Activated CD4-positive, alpha-beta T cell treated with anti-CD3 and anti-CD28 coated beads for 4 hours (primary cell): ENCODE measurements around the gene SLC25A17.
A peak's percentile ranks its signal among the peaks of the same experiment; 100 is the strongest.
"Not testable (repeated sequence)": the region's sequence is repeated elsewhere in the genome, so short reads cannot be mapped to it uniquely, and the experiment has no call there.

Experiments used
- DNase-seq, 2 donors: peaks; one replicate each; pipeline ENCODE4 v3.0.0-alpha.2; 2020

SLC25A17 gene

GRCh38 chr22:40818192-40818746 is 877 bp downstream of the SLC25A17 start:
- DNase-seq, result peak in 1 of 2 donors; percentile 2

- no peak for DNase-seq
Observed at GRCh38 chr22:40817737-40818136, 1.4 kb downstream of the SLC25A17 start.

- DNase-seq, result no peak
Observed at GRCh38 chr22:40813912-40814315, 5.2 kb downstream of the SLC25A17 start.

- no peak for DNase-seq
Observed at GRCh38 chr22:40808018-40808841, 10.9 kb downstream of the SLC25A17 start.

GRCh38 chr22:40806711-40807110 is 12.4 kb downstream of the SLC25A17 start:
- DNase-seq, result no peak

GRCh38 chr22:40805699-40806203 is 13.4 kb downstream of the SLC25A17 start:
- no peak for DNase-seq

GRCh38 chr22:40805239-40805638 is 13.9 kb downstream of the SLC25A17 start:
- no peak for DNase-seq

- DNase-seq, result no peak
Observed at GRCh38 chr22:40803321-40803720, 15.8 kb downstream of the SLC25A17 start.

- DNase-seq, result no peak
Observed at GRCh38 chr22:40799008-40799407, 20.1 kb downstream of the SLC25A17 start.

- DNase-seq, result no peak
Observed at GRCh38 chr22:40797427-40797826, 21.7 kb downstream of the SLC25A17 start.

GRCh38 chr22:40792451-40792850 is 26.7 kb downstream of the SLC25A17 start:
- no peak for DNase-seq

- DNase-seq, result no peak
Observed at GRCh38 chr22:40791241-40791640, 27.9 kb downstream of the SLC25A17 start.

GRCh38 chr22:40789131-40789530 is 30.0 kb downstream of the SLC25A17 start:
- DNase-seq, result no peak

- DNase-seq, result no peak
Observed at GRCh38 chr22:40782521-40782920, 36.6 kb downstream of the SLC25A17 start.

GRCh38 chr22:40781749-40782148 is 37.4 kb downstream of the SLC25A17 start:
- DNase-seq, result not testable (repeated sequence)

GRCh38 chr22:40769761-40770160 is 49.4 kb downstream of the SLC25A17 start:
- DNase-seq, result no peak

GRCh38 chr22:40768206-40768605 is 50.9 kb downstream of the SLC25A17 start:
- DNase-seq, result no peak

GRCh38 chr22:40766956-40767355 is 52.2 kb downstream of the SLC25A17 start:
- no peak for DNase-seq

GRCh38 chr22:40764763-40765441 is 54.2 kb downstream of the SLC25A17 start:
- peak; percentile 11 to 20 for DNase-seq

- no peak for DNase-seq
Observed at GRCh38 chr22:40759294-40759840, 59.8 kb downstream of the SLC25A17 start.

GRCh38 chr22:40758851-40759250 is 60.3 kb downstream of the SLC25A17 start:
- not testable (repeated sequence) for DNase-seq

GRCh38 chr22:40758390-40758789 is 60.8 kb downstream of the SLC25A17 start:
- DNase-seq, result no peak

- no peak for DNase-seq
Observed at GRCh38 chr22:40757071-40757470, 62.1 kb downstream of the SLC25A17 start.
